ENCODE results near the gene LINGO4. TPM values are rescaled to one million over a fixed set of nuclear protein-coding genes. Genes with fewer than 3 reads are reported as not detected.

Gene LINGO4
- total and polyA plus RNA-seq, 2 of the 13 experiments (the other 11 are each of a cell fraction or from before 2014, with no cell fraction given), result 0.02 to 0.05 TPM

GRCh38 chr1:151839082-151839412 lies 33.8 kb upstream of the LINGO4 start:
- H3K36me3 ChIP-seq (replicated peaks in 1 of 2; ENCODE audit: control insufficient read depth in 1 of 2, insufficient read depth in 2 of 2, low read length in 2 of 2), result no peaks in the 10 kb centered on the region
- peak overlapping the region; percentile 66; the same call in 1 of the 2 replicates for H3K4me2 ChIP-seq (ENCODE audit: low read depth, low read length)
- no peak overlapping the region; a peak in 1 of 6 replicates for H3K4me3 ChIP-seq (replicated peaks in 1 of 3; ENCODE audit: insufficient read depth in 1 of 3, low read depth in 2 of 3, low read length in 3 of 3)
- no peak for ATAC-seq
- no peak for TF ChIP-seq MEIS2 (CRISPR knock-in tag; IDR thresholded peaks at IDR 0.05)
- no peak for TF ChIP-seq CENPT (CRISPR knock-in tag; IDR thresholded peaks at IDR 0.05; ENCODE audit: low read depth)
- TF ChIP-seq SATB2 (CRISPR knock-in tag; IDR thresholded peaks at IDR 0.05), result no peak
- TF ChIP-seq NFRKB (IDR thresholded peaks at IDR 0.05), result no peak
- TF ChIP-seq ZBTB26 (CRISPR knock-in tag; IDR thresholded peaks at IDR 0.05; ENCODE audit: borderline replicate concordance), result no peak
- no peak for TF ChIP-seq NR2F2 (IDR thresholded peaks at IDR 0.05; ENCODE audit: borderline replicate concordance, low read depth)
- TF ChIP-seq ZFX (CRISPR knock-in tag; IDR thresholded peaks at IDR 0.05; ENCODE audit: low read depth), result no peak
- no peak for TF ChIP-seq ZNF710 (CRISPR knock-in tag; IDR thresholded peaks at IDR 0.05; ENCODE audit: borderline replicate concordance)
- TF ChIP-seq CCDC6 (CRISPR knock-in tag; IDR thresholded peaks at IDR 0.05), result no peak
- TF ChIP-seq ELK4 (CRISPR knock-in tag; IDR thresholded peaks at IDR 0.05; ENCODE audit: borderline replicate concordance), result no peak
- no peak for TF ChIP-seq ZNF484 (CRISPR knock-in tag; IDR thresholded peaks at IDR 0.05; ENCODE audit: borderline replicate concordance, low read depth)
- CTCF ChIA-PET (ENCODE audit: low intra/inter-chr PET ratio, low total read pairs), result no interaction called here
- peaks cover 65% of the 10 kb centered on the region for H3K4me1 ChIP-seq (ENCODE audit: insufficient read depth, low read length)
- BruUV-seq (replicated peaks), result no TSS peak
- intact Hi-C loops (cut with micrococcal nuclease; ENCODE audit: unreplicated experiment), result loop anchor here (10.0 kb wide), 3 partner anchors 74 to 394 kb away; partner anchors contain the start of genes MRPL9 and TUFT1
- no peak overlapping the region for H3K9ac ChIP-seq (ENCODE audit: insufficient read depth, low read depth, low read length)
- no peaks in the 10 kb centered on the region for H3K79me2 ChIP-seq (ENCODE audit: insufficient read depth, low read length)
- in situ Hi-C loops (cut with HindIII; ENCODE audit: extremely low pct_ligation_motif_present, low pct_unique_long_range_greater_than_20kb), result loop anchor here (10.0 kb wide), 2 partner anchors 124 to 244 kb away; partner anchors contain the start of gene CELF3
- no peak overlapping the region for H2AFZ ChIP-seq (ENCODE audit: low read length)
- POLR2A ChIA-PET, result interaction anchor here (1.2 to 1.4 kb wide), 4 partner anchors 9 to 299 kb away, joined by 3 to 10 read pairs (median 5); partner anchors contain the start of genes MRPL9 and TUFT1
- no peaks in the 10 kb centered on the region for H3K27me3 ChIP-seq (ENCODE audit: control insufficient read depth in 1 of 2, insufficient read depth in 2 of 2, low read length in 2 of 2)
- no peak for DNase-seq (ENCODE audit: low spot score)
- no peak for FAIRE-seq
- no peak overlapping the region for H3K27ac ChIP-seq (ENCODE audit: extremely low read length, insufficient read depth, low read length)
- WGBS (ENCODE audit: low lambda C conversion rate), result 98% methylated on average over 12 of the region's 16 CpGs
- H3K9me3 ChIP-seq (ENCODE audit: low read length), result no peaks in the 10 kb centered on the region
- H4K20me1 ChIP-seq (ENCODE audit: insufficient read depth, low read length), result no peaks in the 10 kb centered on the region

Data from HepG2 (cell line).